H9 (cell line): ENCODE data around the gene INTS15. TPM values are rescaled to one million over a fixed set of nuclear protein-coding genes. Genes with fewer than 3 reads are reported as not detected.
A peak's percentile ranks its signal among the peaks of the same experiment; 100 is the strongest.

Experiments used
- DNase-seq: peaks from one replicate; pipeline ENCODE4 v3.0.0-alpha.2; 2017
- H2AFZ ChIP-seq: one replicate; pipeline ENCODE4 v1.6.1; 2013; ENCODE audit warnings: mild to moderate bottlenecking, low read length, control low read depth, moderate library complexity
- H2AK5ac ChIP-seq: 2 replicates; pipeline ENCODE4 v1.6.1; 2013; ENCODE audit warnings: low read length, control low read depth, mixed read lengths; ENCODE audit not compliant: insufficient read length
- H2BK120ac ChIP-seq: one replicate; pipeline ENCODE4 v1.6.1; 2013; ENCODE audit warnings: low read depth, mild to moderate bottlenecking, low read length, control low read depth, inconsistent platforms; ENCODE audit not compliant: poor library complexity, severe bottlenecking
- H2BK12ac ChIP-seq: 2 replicates; pipeline ENCODE4 v1.6.1; 2013; ENCODE audit warnings: low read length, control low read depth, mixed read lengths, low read depth; ENCODE audit not compliant: insufficient read length
- H2BK15ac ChIP-seq: 2 replicates; pipeline ENCODE4 v1.6.1; 2013; ENCODE audit warnings: low read depth, low read length, control low read depth
- H2BK20ac ChIP-seq: one replicate; pipeline ENCODE4 v1.6.1; 2013; ENCODE audit warnings: low read depth, mild to moderate bottlenecking, low read length, control low read depth, inconsistent platforms; ENCODE audit not compliant: poor library complexity, severe bottlenecking
- H2BK5ac ChIP-seq: 2 replicates; pipeline ENCODE4 v1.6.1; 2013; ENCODE audit warnings: low read length, control low read depth, mixed read lengths; ENCODE audit not compliant: insufficient read length
- H3K14ac ChIP-seq: 2 replicates; pipeline ENCODE4 v1.6.1; 2013; ENCODE audit warnings: low read length, control low read depth; ENCODE audit not compliant: insufficient read depth
- H3K18ac ChIP-seq: 2 replicates; pipeline ENCODE4 v1.6.1; 2013; ENCODE audit warnings: low read depth, mild to moderate bottlenecking, mixed read lengths, low read length, control low read depth; ENCODE audit not compliant: insufficient read length
- H3K23ac ChIP-seq: 2 replicates; pipeline ENCODE4 v1.6.1; 2013; ENCODE audit warnings: low read length, control low read depth, mixed read lengths, low read depth; ENCODE audit not compliant: insufficient read length
- H3K23me2 ChIP-seq: 2 replicates; pipeline ENCODE4 v1.6.1; 2013; ENCODE audit warnings: low read depth, mild to moderate bottlenecking, mixed read lengths, low read length, control low read depth; ENCODE audit not compliant: insufficient read length, poor library complexity, severe bottlenecking
- H3K27ac ChIP-seq: 2 replicates; pipeline ENCODE4 v1.5.1; 2013; ENCODE audit warnings: low read length, control low read depth, mixed read lengths, low read depth; ENCODE audit not compliant: insufficient read length
- H3K27me3 ChIP-seq: 2 replicates; pipeline ENCODE4 v1.6.1; 2013; ENCODE audit warnings: low read length, control low read depth, inconsistent platforms; ENCODE audit not compliant: insufficient read depth
- H3K4ac ChIP-seq: 2 replicates; pipeline ENCODE4 v1.6.1; 2013; ENCODE audit warnings: low read depth, mild to moderate bottlenecking, control low read depth, inconsistent platforms, low read length, moderate library complexity
- H3K4me1 ChIP-seq: 2 replicates; pipeline ENCODE4 v1.6.1; 2013; ENCODE audit warnings: low read length, control low read depth, inconsistent platforms; ENCODE audit not compliant: insufficient read depth
- H3K4me2 ChIP-seq: 2 replicates; pipeline ENCODE4 v1.6.1; 2013; ENCODE audit warnings: low read length, control low read depth, mixed read lengths; ENCODE audit not compliant: insufficient read length, insufficient read depth
- H3K56ac ChIP-seq: 2 replicates; pipeline ENCODE4 v1.6.1; 2013; ENCODE audit warnings: low read depth, mild to moderate bottlenecking, mixed read lengths, low read length, control low read depth; ENCODE audit not compliant: insufficient read length
- H3K79me1 ChIP-seq: 2 replicates; pipeline ENCODE4 v1.6.1; 2013; ENCODE audit warnings: low read depth, mild to moderate bottlenecking, moderate library complexity, low read length, control low read depth, inconsistent platforms; ENCODE audit not compliant: insufficient read depth, poor library complexity, severe bottlenecking
- H3K79me2 ChIP-seq: 2 replicates; pipeline ENCODE4 v1.6.1; 2013; ENCODE audit warnings: low read length, control low read depth, inconsistent platforms; ENCODE audit not compliant: insufficient read depth
- H3K9ac ChIP-seq: 2 replicates; pipeline ENCODE4 v1.6.1; 2013; ENCODE audit warnings: low read length, control low read depth, mixed read lengths; ENCODE audit not compliant: insufficient read length; ENCODE audit errors: extremely low read depth
- H3K9me3 ChIP-seq: one replicate; pipeline ENCODE4 v1.6.1; 2013; ENCODE audit warnings: low read depth, low read length, inconsistent platforms; ENCODE audit not compliant: control insufficient read depth
- H3T11ph ChIP-seq: one replicate; pipeline ENCODE4 v1.6.1; 2013; ENCODE audit warnings: mild to moderate bottlenecking, low read length, control low read depth, inconsistent platforms
- H4K20me1 ChIP-seq: one replicate; pipeline ENCODE4 v1.6.1; 2013; ENCODE audit not compliant: control insufficient read depth, insufficient read length, insufficient read depth
- H4K5ac ChIP-seq: 2 replicates; pipeline ENCODE4 v1.6.1; 2013; ENCODE audit warnings: low read depth, mild to moderate bottlenecking, mixed read lengths, low read length, control low read depth; ENCODE audit not compliant: insufficient read length
- H4K8ac ChIP-seq: replicated peaks from 2 replicates; pipeline ENCODE4 v1.6.1; 2013; ENCODE audit warnings: low read length, control low read depth, mixed read lengths, low read depth; ENCODE audit not compliant: insufficient read length
- H4K91ac ChIP-seq: 2 replicates; pipeline ENCODE4 v1.6.1; 2013; ENCODE audit warnings: low read depth, mild to moderate bottlenecking, moderate library complexity, mixed read lengths, low read length, control low read depth; ENCODE audit not compliant: insufficient read length
- H3K27ac Mint-ChIP-seq, 3 experiments: 2 replicates in 2 of 3; 3 replicates in 1 of 3; pipeline ENCODE4 v1.8.0; 2020 to 2021; ENCODE audit warnings: mixed read lengths in 3 of 3, mild to moderate bottlenecking in 1 of 3, moderate library complexity in 1 of 3
- H3K27me3 Mint-ChIP-seq: 2 replicates; pipeline ENCODE4 v1.8.0; 2021; ENCODE audit warnings: low read depth, mild to moderate bottlenecking, moderate library complexity, mixed read lengths
- H3K36me3 Mint-ChIP-seq, 3 experiments: 2 replicates in 2 of 3; 3 replicates in 1 of 3; pipeline ENCODE4 v1.8.0; 2020 to 2021; ENCODE audit warnings: low read depth in 3 of 3, mixed read lengths in 3 of 3; ENCODE audit not compliant: insufficient read depth in 1 of 3
- H3K4me1 Mint-ChIP-seq, 2 experiments: 2 replicates each; pipeline ENCODE4 v1.8.0; 2020; ENCODE audit warnings: mixed read lengths in 2 of 2
- H3K4me3 Mint-ChIP-seq, 2 experiments: 2 replicates in 1 of 2; 3 replicates in 1 of 2; pipeline ENCODE4 v1.8.0; 2020 to 2021; ENCODE audit warnings: mild to moderate bottlenecking in 2 of 2, mixed read lengths in 2 of 2, moderate library complexity in 1 of 2
- H3K9me3 Mint-ChIP-seq, 2 experiments: 2 replicates in 1 of 2; 3 replicates in 1 of 2; pipeline ENCODE4 v1.8.0; 2020; ENCODE audit warnings: mild to moderate bottlenecking in 2 of 2, mixed read lengths in 2 of 2, moderate library complexity in 1 of 2
- whole genome bisulfite sequencing: extraction: QIAGEN DNeasy Blood & Tissue Kit; methylation state at CpG from one replicate; pipeline ENCODE4 v1.1.7; 2013; ENCODE audit warnings: missing lambda C conversion rate, low lambda C conversion rate, mixed read lengths; ENCODE audit not compliant: insufficient read length; ENCODE audit errors: extremely low coverage; 5-methylcytosine and 5-hydroxymethylcytosine counted together
- total RNA-seq: library from RNA; stranded (reverse); gene quantifications from 2 replicates; pipeline ENCODE4 v1.2.1, GENCODE V29; 2021
- TF ChIP-seq, protein P1 (sequence below): fragments of 200-600 bp; sonication (generic); conservative IDR thresholded peaks from 3 replicates; pipeline ENCODE4 v1.8.0; 2021; ENCODE audit warnings: antibody characterized with exemption, mild to moderate bottlenecking

Gene INTS15
- total RNA-seq, 1 experiment from 2014 or later, result 42.9 TPM

DNA sequence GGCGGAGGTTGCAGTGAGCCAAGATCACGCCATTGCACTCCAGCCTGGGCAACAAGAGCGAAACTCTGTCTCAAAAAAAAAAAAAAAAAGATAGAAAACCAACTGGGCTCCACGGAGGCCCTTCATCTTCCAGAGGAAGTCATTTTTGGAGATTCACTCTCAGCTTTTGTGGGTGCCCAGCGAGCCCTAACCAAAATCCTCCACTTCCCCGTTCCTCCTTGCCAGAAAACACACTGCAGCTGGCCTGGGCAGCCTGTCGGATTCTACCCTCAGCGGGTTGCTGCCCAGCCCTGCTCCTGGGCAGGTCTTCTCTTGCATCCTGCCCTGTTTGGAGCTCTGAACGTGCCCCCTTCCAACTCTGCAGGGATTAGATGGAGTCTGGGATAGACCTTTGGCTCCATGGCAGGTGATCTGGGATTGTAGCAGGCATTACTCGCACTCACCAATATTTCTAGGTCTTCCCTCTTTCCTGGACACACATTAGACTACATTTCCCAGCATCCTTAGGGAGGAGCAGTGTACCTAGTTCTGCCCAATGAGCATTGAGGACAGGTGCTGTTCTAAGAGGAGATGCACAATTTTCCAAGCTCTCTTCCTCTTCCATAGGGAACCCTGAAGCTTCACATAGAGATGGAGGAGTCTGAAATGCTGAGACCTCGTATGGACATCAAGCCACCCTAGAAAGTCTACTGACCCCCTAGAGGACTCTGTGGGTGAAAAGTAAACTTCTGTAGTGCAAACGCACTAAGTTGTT, 43.1 kb upstream of the INTS15 start:
- no peak overlapping the region for H3K14ac ChIP-seq
- Mint-ChIP-seq H3K4me1 (peaks cover 4 to 5% of the 10 kb centered on the region in 2 experiments; a peak in 3 of 4 replicates), H3K27me3 (no peaks in the 10 kb centered on the region), H3K27ac (peak overlapping the region in 1 of 3 experiments; percentile 41; a peak in 1 of 7 replicates), H3K36me3 (no peaks in the 10 kb centered on the region), H3K9me3 (no peaks in the 10 kb centered on the region), H3K4me3 (0 out of 5 replicates have a peak overlapping the region, but pooled peaks of 1 of the 2 experiments have one; percentile 21)
- no peak overlapping the region for H4K8ac ChIP-seq
- H3K9me3 ChIP-seq, result no peaks in the 10 kb centered on the region
- H3K4ac ChIP-seq, result no peak overlapping the region
- H3K4me1 ChIP-seq, result no peaks in the 10 kb centered on the region
- H4K5ac ChIP-seq, result no peak overlapping the region
- H2BK12ac ChIP-seq, result no peak overlapping the region
- H2AFZ ChIP-seq, result no peak overlapping the region
- H3K27ac ChIP-seq, result no peak overlapping the region
- no peaks in the 10 kb centered on the region for H4K20me1 ChIP-seq
- H3K4me2 ChIP-seq, result no peak overlapping the region
- DNase-seq, result peak; percentile 39
- no peak overlapping the region for H3K56ac ChIP-seq
- WGBS, result no CpG with 5 or more reads among the region's 12 CpGs
- H2BK15ac ChIP-seq, result no peak overlapping the region
- H3K23ac ChIP-seq, result no peak overlapping the region
- H3K9ac ChIP-seq, result no peak overlapping the region
- H2AK5ac ChIP-seq, result no peak overlapping the region
- no peaks in the 10 kb centered on the region for H3K79me1 ChIP-seq
- no peak overlapping the region for H3T11ph ChIP-seq
- no peaks in the 10 kb centered on the region for H3K79me2 ChIP-seq
- no peaks in the 10 kb centered on the region for H3K27me3 ChIP-seq
- H2BK20ac ChIP-seq, result no peak overlapping the region
- H2BK120ac ChIP-seq, result no peak overlapping the region
- TF ChIP-seq, protein P1, sequence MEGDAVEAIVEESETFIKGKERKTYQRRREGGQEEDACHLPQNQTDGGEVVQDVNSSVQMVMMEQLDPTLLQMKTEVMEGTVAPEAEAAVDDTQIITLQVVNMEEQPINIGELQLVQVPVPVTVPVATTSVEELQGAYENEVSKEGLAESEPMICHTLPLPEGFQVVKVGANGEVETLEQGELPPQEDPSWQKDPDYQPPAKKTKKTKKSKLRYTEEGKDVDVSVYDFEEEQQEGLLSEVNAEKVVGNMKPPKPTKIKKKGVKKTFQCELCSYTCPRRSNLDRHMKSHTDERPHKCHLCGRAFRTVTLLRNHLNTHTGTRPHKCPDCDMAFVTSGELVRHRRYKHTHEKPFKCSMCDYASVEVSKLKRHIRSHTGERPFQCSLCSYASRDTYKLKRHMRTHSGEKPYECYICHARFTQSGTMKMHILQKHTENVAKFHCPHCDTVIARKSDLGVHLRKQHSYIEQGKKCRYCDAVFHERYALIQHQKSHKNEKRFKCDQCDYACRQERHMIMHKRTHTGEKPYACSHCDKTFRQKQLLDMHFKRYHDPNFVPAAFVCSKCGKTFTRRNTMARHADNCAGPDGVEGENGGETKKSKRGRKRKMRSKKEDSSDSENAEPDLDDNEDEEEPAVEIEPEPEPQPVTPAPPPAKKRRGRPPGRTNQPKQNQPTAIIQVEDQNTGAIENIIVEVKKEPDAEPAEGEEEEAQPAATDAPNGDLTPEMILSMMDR, result no peak
- no peak overlapping the region for H4K91ac ChIP-seq
- no peak overlapping the region for H2BK5ac ChIP-seq
- no peaks in the 10 kb centered on the region for H3K23me2 ChIP-seq
- no peak overlapping the region for H3K18ac ChIP-seq
